Activated CD8-positive, alpha-beta memory T cell treated with anti-CD3 and anti-CD28 coated beads for 4 hours (primary cell): ENCODE data around the gene RAB8A.

Experiments
- DNase-seq, 2 donors: peaks; one replicate each; pipeline ENCODE4 v3.0.0-alpha.2; 2020; ENCODE audit warnings: low read depth in 2 of 2

Gene RAB8A

DNA sequence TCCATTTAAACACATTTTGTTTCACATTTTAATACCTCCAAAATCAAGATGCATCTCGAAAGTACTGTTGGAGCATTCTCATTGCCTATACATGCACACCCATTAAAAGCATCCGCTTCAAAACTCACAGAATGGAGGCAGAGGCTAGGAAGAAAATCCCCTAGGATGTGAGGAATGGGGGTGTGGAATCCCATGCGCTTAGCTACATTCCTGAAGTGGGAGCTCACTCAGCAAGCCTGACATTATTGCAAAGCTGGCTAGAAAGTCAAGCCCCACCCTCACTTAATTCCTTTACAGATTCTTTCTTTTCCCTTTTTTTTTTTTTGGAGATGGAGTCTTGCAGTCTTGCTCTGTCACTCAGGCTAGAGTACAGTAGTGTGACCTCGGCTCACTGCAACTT lies 68.9 kb downstream of the RAB8A start:
- DNase-seq = no peak
